Measurements from ENCODE around the gene GLCE.
"Not testable (repeated sequence)": the region's sequence is repeated elsewhere in the genome, so short reads cannot be mapped to it uniquely, and the experiment has no call there.

Gene GLCE

DNA sequence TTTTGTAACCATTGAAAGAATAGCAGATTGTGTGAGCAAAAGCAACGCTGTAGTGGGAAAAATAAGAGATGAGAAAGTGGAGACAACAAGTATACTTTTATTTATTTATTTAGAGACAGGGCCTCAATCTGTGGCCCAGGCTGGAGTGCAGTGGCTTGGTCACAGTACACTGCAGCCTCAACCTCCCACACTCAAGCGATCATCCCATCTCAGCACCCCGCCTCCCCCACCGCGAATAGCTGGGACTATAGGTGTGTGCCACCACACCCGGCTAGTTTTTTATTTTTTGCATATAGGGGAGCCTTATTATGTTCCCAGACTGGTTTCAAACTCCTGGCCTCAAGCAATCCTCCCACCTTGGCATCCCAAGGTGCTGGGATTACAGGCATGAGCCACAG is 1.6 kb upstream of the GLCE start:
- no peak for DNase-seq (ENCODE audit: low read depth in 2 of 2)

DNA sequence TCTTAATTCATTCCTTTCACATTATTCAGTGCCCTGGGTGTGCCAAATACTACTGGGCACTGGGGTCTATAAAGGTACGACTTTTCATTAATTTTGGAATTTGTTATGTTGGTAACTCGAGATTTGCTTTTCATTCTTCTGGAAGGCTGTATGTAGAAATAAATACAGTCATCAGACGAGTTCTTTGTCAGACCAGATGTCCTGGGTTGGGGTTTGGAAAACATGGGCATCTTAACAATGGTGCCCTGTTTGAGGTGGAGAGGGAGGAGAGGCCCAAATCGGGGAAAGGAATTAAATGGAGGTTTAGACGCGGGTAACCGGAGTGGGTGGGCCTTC is 662 bp upstream of the GLCE start:
- no peak for DNase-seq (ENCODE audit: low read depth in 2 of 2)

DNA sequence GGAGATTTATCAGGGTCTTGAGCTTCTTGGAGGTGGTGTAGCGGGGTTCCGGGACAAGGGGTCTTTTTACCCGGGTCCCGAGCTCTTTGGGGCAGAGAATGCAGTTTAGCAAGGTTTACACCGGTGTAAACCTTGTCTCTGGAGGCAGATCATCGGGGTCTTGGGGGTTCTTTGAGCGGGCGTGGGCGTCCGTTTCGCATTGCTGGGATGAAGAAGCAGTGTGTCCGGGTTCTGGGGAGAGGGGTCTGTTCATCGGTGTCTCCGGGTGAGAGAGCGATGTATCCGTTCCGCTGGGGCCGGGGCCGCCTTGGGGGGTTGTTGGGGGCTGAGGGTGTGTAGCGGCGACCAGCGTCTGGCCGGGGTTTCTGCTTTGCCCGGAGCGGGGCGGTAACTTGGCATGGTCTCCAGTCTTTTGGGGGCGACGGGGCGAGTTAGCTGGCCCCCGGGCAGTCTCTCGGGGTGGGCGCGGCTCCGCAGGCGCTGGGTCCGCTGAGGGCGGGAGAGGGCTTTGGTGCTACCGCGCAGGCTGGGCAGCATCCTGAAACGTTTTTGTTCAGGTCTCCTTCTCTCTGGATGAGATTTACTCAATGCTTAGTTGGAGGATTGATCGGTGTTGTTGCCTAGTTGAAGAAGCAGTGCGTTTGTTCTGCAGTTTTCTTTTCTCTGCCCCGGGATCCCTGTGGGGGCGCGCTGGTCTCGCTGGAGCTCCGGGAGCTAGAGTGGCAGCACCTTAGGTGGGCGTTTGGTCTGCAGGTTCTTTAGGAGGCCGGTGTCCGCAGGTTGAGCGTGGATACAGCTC is 843 bp downstream of the GLCE start:
- DNase-seq (ENCODE audit: low read depth in 2 of 2): peak in 1 of 2 donors; percentile 3

DNA sequence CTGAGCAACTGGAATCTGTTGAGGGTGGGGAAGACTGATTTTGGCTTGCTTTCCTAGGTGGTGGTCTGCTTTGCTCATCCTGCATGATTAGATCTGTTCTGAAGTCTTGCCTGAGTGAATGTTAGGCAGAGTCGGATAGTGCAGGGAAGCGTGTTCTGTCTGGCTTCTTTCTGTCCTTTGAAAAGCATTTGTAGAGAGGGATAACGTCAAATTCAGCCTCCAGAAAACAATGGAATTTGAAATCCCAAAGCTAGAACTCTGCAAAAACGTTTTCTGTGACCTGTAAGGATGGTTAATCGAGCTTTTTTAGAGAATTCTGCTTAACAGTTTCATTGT is 1.4 kb downstream of the GLCE start:
- no peak for DNase-seq (ENCODE audit: low read depth in 2 of 2)

DNA sequence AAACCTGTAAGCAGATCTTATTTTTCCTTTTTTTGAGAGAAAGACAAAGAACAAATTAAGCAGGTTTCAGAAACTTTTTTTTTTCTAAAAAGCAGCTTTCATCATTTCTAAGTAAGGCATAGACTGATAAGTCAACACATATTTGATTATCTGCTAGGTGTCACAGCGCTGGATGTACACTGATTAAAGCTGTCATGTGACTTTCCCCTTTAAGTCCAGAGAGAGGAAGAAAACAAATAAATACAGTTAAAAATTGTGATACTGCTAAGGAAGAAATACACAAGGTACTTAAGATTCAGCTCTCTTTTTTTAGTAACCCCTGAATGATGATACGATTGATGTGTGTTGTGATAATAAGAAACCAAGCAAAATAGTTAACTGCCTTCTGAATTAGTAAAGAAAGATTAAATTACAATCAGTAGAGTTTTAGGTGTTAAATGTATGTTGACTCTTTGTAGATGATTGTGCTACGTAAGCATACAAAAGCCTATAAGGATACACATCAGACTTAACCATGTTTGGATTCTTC is 2.8 kb downstream of the GLCE start:
- DNase-seq (ENCODE audit: low read depth in 2 of 2): no peak

DNA sequence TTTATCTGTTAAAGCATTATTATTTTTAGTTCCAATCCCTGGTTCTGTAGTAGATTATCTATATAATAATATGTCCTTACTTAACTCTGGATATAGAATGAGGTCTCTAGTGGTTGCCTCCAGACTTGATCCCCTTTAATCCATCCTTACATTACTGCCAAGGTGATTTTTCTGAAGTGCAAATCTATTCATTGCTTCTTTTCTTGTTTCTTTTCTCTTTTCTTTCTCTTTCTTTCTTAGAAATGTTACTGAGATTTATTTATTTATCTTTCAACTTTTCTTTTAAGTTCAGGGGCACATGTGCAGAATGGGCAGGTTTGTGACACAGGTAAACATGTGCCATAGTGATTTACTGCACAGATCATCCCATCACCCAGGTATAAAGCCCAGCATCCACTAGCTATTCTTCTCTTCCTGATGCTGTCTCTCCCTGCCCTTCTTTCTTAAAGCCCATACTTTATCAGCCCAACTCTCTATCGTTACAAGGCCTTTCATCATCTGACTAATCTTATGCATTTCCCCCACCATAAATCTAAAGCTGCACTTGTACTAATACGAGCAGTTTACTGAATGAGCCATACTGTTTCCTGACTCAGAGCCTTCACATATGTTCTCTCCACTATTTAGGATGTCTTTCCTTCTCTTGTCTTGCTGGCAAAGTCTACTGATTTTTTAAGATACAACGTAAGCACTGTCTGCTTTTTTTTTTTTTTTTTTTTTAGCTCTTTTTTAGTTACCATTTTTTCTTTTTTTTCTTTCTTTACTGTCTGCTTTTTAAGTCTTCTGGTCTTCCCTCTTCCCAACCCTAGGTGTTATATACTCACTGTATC is 4.6 kb downstream of the GLCE start:
- DNase-seq (ENCODE audit: low read depth in 2 of 2): no peak

DNA sequence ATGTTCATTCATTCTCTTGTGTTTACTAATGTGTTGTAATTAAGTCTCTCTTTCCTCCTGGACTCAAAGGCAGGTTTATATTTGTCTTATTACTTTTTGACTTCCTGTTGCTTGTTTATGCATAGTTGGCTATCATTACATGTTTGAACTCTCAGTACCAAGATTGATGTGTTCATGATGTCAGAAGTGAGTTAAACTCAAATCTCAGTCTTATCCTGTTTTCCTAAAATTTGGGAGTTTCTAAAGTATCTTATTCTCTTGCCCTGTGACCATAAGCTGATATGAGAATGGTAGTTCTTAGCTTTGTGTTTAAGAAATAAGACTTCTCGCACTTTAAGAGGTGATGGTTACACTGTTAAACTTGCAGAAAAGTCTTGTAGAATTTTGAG is 5.2 kb downstream of the GLCE start:
- DNase-seq (ENCODE audit: low read depth in 2 of 2): no peak

DNA sequence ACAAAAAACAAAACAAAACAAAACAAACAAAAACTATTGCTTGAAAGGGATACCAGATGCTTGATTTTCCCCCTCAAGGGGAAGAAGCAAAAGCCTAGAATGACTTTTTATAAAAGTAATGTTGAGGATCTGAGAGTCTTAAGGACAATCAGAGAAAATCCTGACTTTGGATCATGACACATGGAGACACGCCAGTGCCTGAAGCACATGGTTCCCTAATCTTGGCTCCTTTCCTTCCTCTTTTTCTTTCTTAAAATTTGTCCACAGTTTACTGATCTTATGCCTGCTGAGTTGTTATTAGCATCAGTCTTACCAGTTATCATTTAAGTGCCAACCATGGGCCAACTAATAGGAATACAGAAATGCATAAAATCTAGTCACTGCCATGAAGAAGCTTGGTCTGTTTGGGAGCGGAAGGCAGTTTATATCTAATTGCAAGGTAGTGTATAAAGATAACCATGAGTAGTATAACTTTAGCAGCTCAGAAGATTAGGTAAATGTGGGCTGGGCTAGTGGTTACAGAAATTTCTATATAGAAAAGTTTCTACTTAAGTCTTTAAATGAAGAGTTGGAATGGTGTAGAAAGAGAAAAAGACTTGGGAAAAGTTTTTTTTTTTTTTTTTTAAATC is 6.9 kb downstream of the GLCE start:
- no peak for DNase-seq (ENCODE audit: low read depth in 2 of 2)

DNA sequence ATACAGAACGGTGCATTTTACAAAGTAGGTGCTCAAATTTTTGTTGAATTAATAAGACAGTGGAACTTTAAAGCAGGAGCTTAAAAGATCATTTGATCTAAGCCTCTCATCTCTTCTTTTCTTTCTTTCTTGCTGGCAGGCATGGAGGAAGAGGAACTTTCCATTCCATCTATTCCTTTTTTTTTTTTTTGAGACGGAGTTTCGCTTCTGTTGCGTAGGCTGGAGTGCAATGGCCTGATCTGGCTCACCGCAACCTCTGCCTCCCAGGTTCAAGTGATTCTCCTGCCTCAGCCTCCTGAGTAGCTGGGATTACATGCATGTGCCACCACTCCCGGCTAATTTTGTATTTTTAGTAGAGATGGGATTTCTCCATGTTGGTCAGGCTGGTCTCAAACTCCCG is 7.9 kb downstream of the GLCE start:
- DNase-seq (ENCODE audit: low read depth in 2 of 2): not testable (repeated sequence)

DNA sequence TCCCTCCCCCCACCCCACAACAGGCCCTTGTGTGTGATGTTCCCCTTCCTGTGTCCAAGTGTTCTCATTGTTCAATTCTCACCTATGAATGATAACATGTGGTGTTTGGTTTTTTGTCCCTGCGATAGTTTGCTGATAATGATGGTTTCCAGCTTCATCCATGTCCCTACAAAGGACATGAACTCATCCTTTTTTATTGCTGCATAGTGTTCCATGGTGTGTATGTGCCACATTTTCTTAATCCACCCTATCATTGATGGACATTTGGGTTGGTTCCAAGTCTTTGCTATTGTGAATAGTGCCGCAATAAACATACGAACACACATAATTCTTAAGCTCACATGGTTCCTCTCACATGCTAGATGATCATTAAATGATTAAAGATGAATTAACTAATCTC is 9.1 kb downstream of the GLCE start:
- not testable (repeated sequence) for DNase-seq (ENCODE audit: low read depth in 2 of 2)

DNA sequence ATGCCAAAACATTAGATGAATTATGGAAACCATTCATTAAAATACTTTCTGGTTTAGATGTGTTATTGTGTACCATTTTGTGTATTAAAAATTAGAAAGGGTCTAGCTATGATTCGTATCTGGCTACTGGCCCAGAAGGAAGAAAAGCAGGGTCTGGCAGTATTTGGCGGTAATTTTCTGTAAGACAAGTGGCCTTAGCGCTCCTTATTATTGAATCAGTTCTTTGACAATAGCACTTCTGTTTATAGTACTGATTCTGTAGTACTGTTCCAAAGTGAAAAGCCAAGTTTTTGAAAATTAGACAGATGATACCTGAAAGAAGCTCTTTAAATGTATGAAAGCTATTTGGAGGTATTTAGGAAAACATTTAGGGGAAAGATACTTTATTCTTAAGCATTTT is 10.2 kb downstream of the GLCE start:
- DNase-seq (ENCODE audit: low read depth in 2 of 2): no peak

DNA sequence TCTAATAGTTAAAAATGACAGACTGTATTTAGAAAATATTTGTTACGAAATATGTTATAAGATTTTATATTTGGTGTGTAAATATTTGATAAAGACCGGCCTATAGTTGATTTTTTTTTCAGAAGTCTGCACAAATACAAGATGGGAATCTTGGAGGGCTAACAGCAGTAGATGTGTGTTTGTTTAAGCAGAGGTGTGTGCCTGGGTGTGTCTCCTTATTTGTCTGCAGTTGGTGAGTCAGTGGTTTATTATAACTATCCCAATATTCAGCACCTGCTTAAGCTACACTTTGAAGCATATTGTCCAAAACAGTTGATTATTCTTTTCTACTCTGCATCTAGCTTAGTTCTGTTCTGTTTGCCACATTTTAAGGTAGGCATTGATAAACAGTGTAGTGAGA is 12.4 kb downstream of the GLCE start:
- no peak for DNase-seq (ENCODE audit: low read depth in 2 of 2)

DNA sequence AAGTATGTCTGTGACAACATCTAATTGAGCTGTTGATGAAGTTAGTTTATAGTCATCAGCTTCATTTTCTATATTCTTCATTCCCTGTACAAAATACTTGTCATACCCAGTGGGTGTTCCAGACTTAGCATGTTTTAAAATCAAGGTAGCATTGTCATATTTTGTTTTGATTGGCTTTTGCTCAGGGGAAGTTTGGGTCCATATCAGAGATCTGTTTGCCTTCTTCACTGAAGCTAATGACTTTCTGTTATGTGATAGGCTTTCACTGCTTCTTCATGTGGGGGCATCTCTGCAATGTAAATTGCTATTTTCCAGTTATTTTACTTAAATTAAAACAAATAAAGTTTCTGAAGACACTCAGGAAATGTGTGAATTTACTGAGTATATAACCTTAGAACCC is 15.1 kb downstream of the GLCE start:
- DNase-seq (ENCODE audit: low read depth in 2 of 2): no peak

DNA sequence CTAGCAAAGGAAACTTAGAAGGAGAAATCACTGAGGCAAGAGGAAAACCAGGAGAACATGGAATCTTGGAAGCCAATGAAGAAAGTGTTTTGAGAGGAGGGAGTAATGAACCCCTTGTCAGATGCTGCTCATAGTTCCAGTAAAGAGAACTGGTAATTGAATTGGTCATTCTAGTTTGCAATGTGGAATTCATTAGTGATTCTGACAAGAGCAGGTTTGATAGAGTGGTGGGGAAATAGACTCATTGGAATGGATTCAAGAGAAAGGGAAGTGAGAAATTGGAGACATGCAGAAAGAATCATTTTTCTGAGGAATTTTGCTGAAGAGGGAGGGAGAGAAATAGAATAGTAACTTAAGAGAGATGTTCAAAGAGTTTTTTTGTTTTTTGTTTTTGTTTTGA is 21.0 kb downstream of the GLCE start:
- no peak for DNase-seq (ENCODE audit: low read depth in 2 of 2)

DNA sequence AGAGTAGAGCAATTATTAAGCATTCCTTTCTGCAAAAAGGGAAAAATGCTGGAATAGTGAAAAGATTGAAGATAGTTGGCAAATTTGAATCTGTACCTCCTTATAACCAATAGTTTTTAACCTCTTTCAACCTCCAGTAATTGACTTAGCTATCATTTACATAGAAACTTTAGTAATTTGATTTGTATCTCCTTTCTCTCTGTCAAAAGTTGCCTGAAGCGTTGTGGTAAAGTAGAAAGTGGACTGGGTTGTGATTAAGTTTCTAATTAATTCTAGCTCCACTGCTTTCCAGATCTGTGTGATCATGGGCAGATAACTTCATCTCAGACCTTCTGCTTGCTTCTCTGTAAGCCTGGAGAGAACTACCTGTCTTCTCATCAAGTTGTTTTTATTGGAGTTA is 24.8 kb downstream of the GLCE start:
- DNase-seq (ENCODE audit: low read depth in 2 of 2): no peak

DNA sequence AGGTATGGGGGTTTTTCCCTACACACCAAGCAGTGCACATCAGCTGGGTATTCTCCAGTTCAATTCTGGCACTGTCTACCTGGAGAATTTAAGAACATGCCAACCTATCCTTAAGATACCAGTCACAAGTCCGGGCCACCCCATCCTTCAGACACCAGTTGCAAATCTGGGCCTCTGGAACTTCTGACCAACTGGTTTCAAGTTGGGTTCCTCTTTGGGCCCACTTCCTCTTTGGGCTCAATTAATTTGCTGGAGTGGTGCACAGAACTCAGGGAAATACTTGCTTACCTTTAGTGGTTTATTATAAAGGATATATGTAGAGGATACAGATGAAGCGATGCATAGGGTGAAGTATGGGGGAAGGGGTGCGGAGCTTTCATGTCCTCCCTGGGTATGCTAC is 25.3 kb downstream of the GLCE start:
- DNase-seq (ENCODE audit: low read depth in 2 of 2): no peak

DNA sequence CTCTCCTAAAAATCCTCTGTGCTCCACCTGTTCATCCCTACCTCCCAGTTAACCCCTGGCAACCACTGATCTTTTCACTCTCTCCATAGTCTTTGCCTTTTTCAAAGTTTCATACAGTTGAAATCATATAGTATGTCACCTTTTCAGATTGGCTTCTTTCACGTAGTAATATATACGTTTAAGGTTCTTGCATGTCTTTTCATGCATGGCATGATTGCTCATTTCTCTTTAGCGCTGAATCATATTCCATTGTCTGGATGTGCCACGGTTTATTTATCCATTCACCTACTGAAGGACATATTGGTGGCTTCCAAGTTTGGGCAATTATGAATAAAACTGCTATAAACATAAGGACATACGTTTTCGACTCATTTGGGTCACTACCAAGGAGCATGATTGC is 28.7 kb downstream of the GLCE start:
- no peak for DNase-seq (ENCODE audit: low read depth in 2 of 2)

DNA sequence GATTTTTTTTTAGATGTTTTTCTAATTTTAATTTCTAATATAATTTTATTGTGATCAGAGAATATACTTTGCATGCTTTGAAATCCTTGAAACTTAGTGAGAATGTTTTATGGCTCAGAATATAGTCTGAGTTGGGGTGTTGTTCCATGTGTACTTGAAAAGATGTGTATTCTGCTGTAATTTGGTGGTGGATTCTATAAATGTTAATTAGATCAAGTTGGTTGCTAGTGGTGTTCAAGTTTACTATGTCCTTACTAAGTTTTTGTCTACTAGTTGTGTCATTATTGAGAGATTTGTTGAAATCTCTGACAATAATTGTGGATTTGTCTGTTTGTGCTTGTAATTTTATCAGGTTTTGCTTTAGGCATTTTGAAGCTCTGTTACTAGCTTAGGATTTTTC is 29.7 kb downstream of the GLCE start:
- DNase-seq (ENCODE audit: low read depth in 2 of 2): no peak

DNA sequence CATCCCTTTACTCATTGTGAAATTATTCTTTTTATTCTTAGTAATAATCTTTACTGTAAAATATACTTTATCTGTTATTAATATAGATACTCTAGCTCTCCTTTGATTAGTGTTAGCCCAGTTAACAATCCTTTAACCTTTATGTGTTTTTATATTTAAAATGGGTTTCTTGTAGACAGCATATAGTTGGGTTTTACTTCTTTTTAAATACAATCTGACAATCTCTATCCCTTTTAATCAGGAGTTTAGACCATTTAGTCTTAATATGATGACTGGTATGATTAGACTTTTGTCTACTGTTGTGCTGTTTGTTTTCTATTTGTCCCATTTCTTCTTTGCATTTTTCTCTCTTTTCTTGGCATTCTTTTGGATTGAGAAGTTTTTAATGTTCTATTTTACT is 30.1 kb downstream of the GLCE start:
- no peak for DNase-seq (ENCODE audit: low read depth in 2 of 2)

DNA sequence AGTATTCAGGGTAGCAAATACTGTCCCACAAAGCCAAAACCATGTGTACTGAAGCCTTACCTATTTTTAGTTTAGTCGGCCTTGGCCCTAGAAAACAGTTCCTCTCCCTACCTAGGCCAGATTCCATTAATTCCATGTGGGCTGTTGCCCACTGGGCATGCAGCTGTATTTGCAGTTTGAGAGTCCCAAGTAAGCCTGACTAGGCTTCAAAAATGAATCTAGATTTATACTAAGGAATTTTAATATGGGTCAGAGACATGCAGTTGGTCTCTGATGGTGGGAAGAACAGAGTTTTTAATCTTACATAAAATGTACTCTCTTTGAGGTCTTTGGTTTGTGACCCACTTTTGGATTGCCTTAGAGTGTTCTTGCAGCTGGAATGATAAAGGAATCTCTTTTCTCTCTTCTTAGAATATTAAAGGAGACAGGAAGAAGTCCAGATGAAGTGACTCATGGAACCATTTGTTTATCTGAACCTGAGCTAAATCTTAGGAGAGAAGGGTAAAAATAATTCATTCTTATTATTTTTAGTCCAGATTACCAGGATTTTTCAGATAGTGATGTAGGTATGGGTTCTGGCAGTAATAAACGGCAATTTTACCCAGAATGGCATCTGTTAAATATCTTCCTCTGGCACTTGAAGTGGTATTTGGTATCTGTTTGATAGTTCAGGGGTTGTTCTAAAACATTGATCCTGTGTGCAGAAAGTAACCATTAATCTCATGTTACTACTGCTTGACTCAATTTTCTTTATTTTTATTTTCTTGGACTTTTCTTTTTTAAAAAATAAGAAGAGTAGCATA is 33.8 kb downstream of the GLCE start:
- no peak for DNase-seq (ENCODE audit: low read depth in 2 of 2)

DNA sequence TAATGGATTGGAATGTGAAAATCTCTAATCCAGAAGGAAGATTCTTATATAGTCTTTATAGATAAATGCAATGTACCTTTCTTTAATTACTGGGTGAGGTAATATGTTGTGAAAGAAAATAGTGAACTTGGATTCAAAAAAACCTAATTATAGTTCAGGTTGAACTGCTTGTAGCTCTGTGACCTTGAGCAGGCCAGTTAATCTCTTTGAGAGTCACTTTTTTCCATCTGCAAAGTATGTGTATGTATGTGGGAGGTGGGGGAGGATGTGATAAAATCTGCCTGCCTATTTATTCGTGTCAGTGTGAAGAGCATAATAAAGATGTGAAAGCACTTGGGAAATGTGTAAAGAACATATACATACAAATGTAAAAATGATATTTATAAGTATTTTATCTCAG is 34.4 kb downstream of the GLCE start:
- no peak for DNase-seq (ENCODE audit: low read depth in 2 of 2)

Data from activated CD8-positive, alpha-beta memory T cell treated with anti-CD3 and anti-CD28 coated beads for 4 hours (primary cell).